Measurements from ENCODE around the gene C3orf85.

C3orf85 gene

GRCh38 chr3:109140318-109140717 lies 3.8 kb downstream of the C3orf85 start:
- Histone ChIP-seq H3K27me3 (replicated peaks; ENCODE audit: control insufficient read depth, insufficient read depth, low read length, poor library complexity, severe bottlenecking) (no peaks in the 10 kb centered on the region), H3K4me1 (ENCODE audit: control insufficient read depth, insufficient read depth, low read length, poor library complexity, severe bottlenecking) (no peaks in the 10 kb centered on the region), H3K27ac (ENCODE audit: insufficient read depth, low read length, poor library complexity, severe bottlenecking) (no peak overlapping the region), H3K9me3 (ENCODE audit: control insufficient read depth, low read length) (no peaks in the 10 kb centered on the region), H3K36me3 (ENCODE audit: control insufficient read depth, insufficient read depth, low read length) (no peaks in the 10 kb centered on the region), H3K4me3 (ENCODE audit: insufficient read depth, low read depth, low read length, poor library complexity, severe bottlenecking) (no peak overlapping the region)
- DNase-seq = no peak

- Histone ChIP-seq H3K4me1 (ENCODE audit: control insufficient read depth, insufficient read depth, low read length, poor library complexity, severe bottlenecking) (no peaks in the 10 kb centered on the region), H3K27ac (ENCODE audit: insufficient read depth, low read length, poor library complexity, severe bottlenecking) (no peak overlapping the region), H3K27me3 (replicated peaks; ENCODE audit: control insufficient read depth, insufficient read depth, low read length, poor library complexity, severe bottlenecking) (no peaks in the 10 kb centered on the region), H3K9me3 (ENCODE audit: control insufficient read depth, low read length) (no peaks in the 10 kb centered on the region), H3K36me3 (ENCODE audit: control insufficient read depth, insufficient read depth, low read length) (no peaks in the 10 kb centered on the region), H3K4me3 (ENCODE audit: insufficient read depth, low read depth, low read length, poor library complexity, severe bottlenecking) (no peak overlapping the region)
- no peak for DNase-seq
Measured at GRCh38 chr3:109143646-109144045, 7.1 kb downstream of the C3orf85 start.

- DNase-seq = no peak
- H3K27ac ChIP-seq (ENCODE audit: insufficient read depth, low read length, poor library complexity, severe bottlenecking) = no peak overlapping the region
- no peaks in the 10 kb centered on the region for H3K27me3 ChIP-seq (replicated peaks; ENCODE audit: control insufficient read depth, insufficient read depth, low read length, poor library complexity, severe bottlenecking)
- H3K9me3 ChIP-seq (ENCODE audit: control insufficient read depth, low read length) = no peaks in the 10 kb centered on the region
- no peak overlapping the region for H3K4me3 ChIP-seq (ENCODE audit: insufficient read depth, low read depth, low read length, poor library complexity, severe bottlenecking)
- H3K36me3 ChIP-seq (ENCODE audit: control insufficient read depth, insufficient read depth, low read length) = no peaks in the 10 kb centered on the region
- no peaks in the 10 kb centered on the region for H3K4me1 ChIP-seq (ENCODE audit: control insufficient read depth, insufficient read depth, low read length, poor library complexity, severe bottlenecking)
Measured at GRCh38 chr3:109149078-109149477, 12.6 kb downstream of the C3orf85 start.

GRCh38 chr3:109152320-109152719 lies 15.8 kb downstream of the C3orf85 start:
- H3K4me1 ChIP-seq (ENCODE audit: control insufficient read depth, insufficient read depth, low read length, poor library complexity, severe bottlenecking) = no peaks in the 10 kb centered on the region
- H3K36me3 ChIP-seq (ENCODE audit: control insufficient read depth, insufficient read depth, low read length) = no peaks in the 10 kb centered on the region
- H3K4me3 ChIP-seq (ENCODE audit: insufficient read depth, low read depth, low read length, poor library complexity, severe bottlenecking) = no peak overlapping the region
- no peak overlapping the region for H3K27ac ChIP-seq (ENCODE audit: insufficient read depth, low read length, poor library complexity, severe bottlenecking)
- H3K9me3 ChIP-seq (ENCODE audit: control insufficient read depth, low read length) = no peaks in the 10 kb centered on the region
- H3K27me3 ChIP-seq (replicated peaks; ENCODE audit: control insufficient read depth, insufficient read depth, low read length, poor library complexity, severe bottlenecking) = no peaks in the 10 kb centered on the region
- DNase-seq = no peak

GRCh38 chr3:109154979-109155378 lies 18.5 kb downstream of the C3orf85 start:
- DNase-seq = no peak
- Histone ChIP-seq H3K9me3 (ENCODE audit: control insufficient read depth, low read length) (no peaks in the 10 kb centered on the region), H3K36me3 (ENCODE audit: control insufficient read depth, insufficient read depth, low read length) (no peaks in the 10 kb centered on the region), H3K27me3 (replicated peaks; ENCODE audit: control insufficient read depth, insufficient read depth, low read length, poor library complexity, severe bottlenecking) (no peaks in the 10 kb centered on the region), H3K27ac (ENCODE audit: insufficient read depth, low read length, poor library complexity, severe bottlenecking) (no peak overlapping the region), H3K4me3 (ENCODE audit: insufficient read depth, low read depth, low read length, poor library complexity, severe bottlenecking) (no peak overlapping the region), H3K4me1 (ENCODE audit: control insufficient read depth, insufficient read depth, low read length, poor library complexity, severe bottlenecking) (no peaks in the 10 kb centered on the region)

GRCh38 chr3:109155828-109156227 lies 19.3 kb downstream of the C3orf85 start:
- H3K36me3 ChIP-seq (ENCODE audit: control insufficient read depth, insufficient read depth, low read length) = no peaks in the 10 kb centered on the region
- no peak for DNase-seq
- no peaks in the 10 kb centered on the region for H3K9me3 ChIP-seq (ENCODE audit: control insufficient read depth, low read length)
- no peaks in the 10 kb centered on the region for H3K27me3 ChIP-seq (replicated peaks; ENCODE audit: control insufficient read depth, insufficient read depth, low read length, poor library complexity, severe bottlenecking)
- no peaks in the 10 kb centered on the region for H3K4me1 ChIP-seq (ENCODE audit: control insufficient read depth, insufficient read depth, low read length, poor library complexity, severe bottlenecking)
- no peak overlapping the region for H3K4me3 ChIP-seq (ENCODE audit: insufficient read depth, low read depth, low read length, poor library complexity, severe bottlenecking)
- H3K27ac ChIP-seq (ENCODE audit: insufficient read depth, low read length, poor library complexity, severe bottlenecking) = no peak overlapping the region

- Histone ChIP-seq H3K27me3 (replicated peaks; ENCODE audit: control insufficient read depth, insufficient read depth, low read length, poor library complexity, severe bottlenecking) (no peaks in the 10 kb centered on the region), H3K4me3 (ENCODE audit: insufficient read depth, low read depth, low read length, poor library complexity, severe bottlenecking) (no peak overlapping the region), H3K9me3 (ENCODE audit: control insufficient read depth, low read length) (no peaks in the 10 kb centered on the region), H3K36me3 (ENCODE audit: control insufficient read depth, insufficient read depth, low read length) (no peaks in the 10 kb centered on the region), H3K4me1 (ENCODE audit: control insufficient read depth, insufficient read depth, low read length, poor library complexity, severe bottlenecking) (no peaks in the 10 kb centered on the region), H3K27ac (ENCODE audit: insufficient read depth, low read length, poor library complexity, severe bottlenecking) (no peak overlapping the region)
- DNase-seq = no peak
Measured at GRCh38 chr3:109161487-109162123, 25.1 kb downstream of the C3orf85 start.

- H3K36me3 ChIP-seq (ENCODE audit: control insufficient read depth, insufficient read depth, low read length) = no peaks in the 10 kb centered on the region
- DNase-seq = no peak
- no peak overlapping the region for H3K4me3 ChIP-seq (ENCODE audit: insufficient read depth, low read depth, low read length, poor library complexity, severe bottlenecking)
- no peaks in the 10 kb centered on the region for H3K9me3 ChIP-seq (ENCODE audit: control insufficient read depth, low read length)
- H3K27ac ChIP-seq (ENCODE audit: insufficient read depth, low read length, poor library complexity, severe bottlenecking) = no peak overlapping the region
- no peaks in the 10 kb centered on the region for H3K27me3 ChIP-seq (replicated peaks; ENCODE audit: control insufficient read depth, insufficient read depth, low read length, poor library complexity, severe bottlenecking)
- H3K4me1 ChIP-seq (ENCODE audit: control insufficient read depth, insufficient read depth, low read length, poor library complexity, severe bottlenecking) = no peaks in the 10 kb centered on the region
Measured at GRCh38 chr3:109165905-109166304, 29.4 kb downstream of the C3orf85 start.

- no peaks in the 10 kb centered on the region for H3K27me3 ChIP-seq (replicated peaks; ENCODE audit: control insufficient read depth, insufficient read depth, low read length, poor library complexity, severe bottlenecking)
- no peaks in the 10 kb centered on the region for H3K4me1 ChIP-seq (ENCODE audit: control insufficient read depth, insufficient read depth, low read length, poor library complexity, severe bottlenecking)
- DNase-seq = no peak
- no peak overlapping the region for H3K4me3 ChIP-seq (ENCODE audit: insufficient read depth, low read depth, low read length, poor library complexity, severe bottlenecking)
- no peaks in the 10 kb centered on the region for H3K36me3 ChIP-seq (ENCODE audit: control insufficient read depth, insufficient read depth, low read length)
- no peaks in the 10 kb centered on the region for H3K9me3 ChIP-seq (ENCODE audit: control insufficient read depth, low read length)
- H3K27ac ChIP-seq (ENCODE audit: insufficient read depth, low read length, poor library complexity, severe bottlenecking) = no peak overlapping the region
Measured at GRCh38 chr3:109171479-109171878, 35.0 kb downstream of the C3orf85 start.

- Histone ChIP-seq H3K4me1 (ENCODE audit: control insufficient read depth, insufficient read depth, low read length, poor library complexity, severe bottlenecking) (no peaks in the 10 kb centered on the region), H3K27ac (ENCODE audit: insufficient read depth, low read length, poor library complexity, severe bottlenecking) (no peak overlapping the region), H3K36me3 (ENCODE audit: control insufficient read depth, insufficient read depth, low read length) (no peaks in the 10 kb centered on the region), H3K27me3 (replicated peaks; ENCODE audit: control insufficient read depth, insufficient read depth, low read length, poor library complexity, severe bottlenecking) (no peaks in the 10 kb centered on the region), H3K4me3 (ENCODE audit: insufficient read depth, low read depth, low read length, poor library complexity, severe bottlenecking) (no peak overlapping the region), H3K9me3 (ENCODE audit: control insufficient read depth, low read length) (no peaks in the 10 kb centered on the region)
- DNase-seq = no peak
Measured at GRCh38 chr3:109175411-109175810, 38.9 kb downstream of the C3orf85 start.
